Ascending aorta (tissue), 2 donors: ENCODE data around the gene VPS18. TPM values are rescaled to one million over a fixed set of nuclear protein-coding genes. Genes with fewer than 3 reads are reported as not detected.

ENCODE experiments used
- DNase-seq, 2 donors: peaks; one replicate each; pipeline ENCODE4 v3.0.0-alpha.2; 2019; ENCODE audit warnings: low spot score in 2 of 2
- H3K27ac ChIP-seq, 2 donors: fragments of 200-600 bp; sonication (generic); one replicate each; pipeline ENCODE4 v1.5.1; 2016 to 2017; ENCODE audit warnings: mild to moderate bottlenecking in 1 of 2
- H3K27me3 ChIP-seq: fragments of 200-600 bp; sonication (generic); one replicate; pipeline ENCODE4 v1.5.1; 2017
- H3K36me3 ChIP-seq, 2 donors: fragments of 200-600 bp; sonication (generic); one replicate each; pipeline ENCODE4 v1.5.1; 2016
- H3K4me1 ChIP-seq, 2 donors: fragments of 200-600 bp; sonication (generic); one replicate each; pipeline ENCODE4 v1.5.1; 2016 to 2017; ENCODE audit warnings: mild to moderate bottlenecking in 1 of 2
- H3K4me3 ChIP-seq, 2 donors: fragments of 200-600 bp; sonication (generic); one replicate each; pipeline ENCODE4 v1.5.1; 2016 to 2017; ENCODE audit warnings: mild to moderate bottlenecking in 1 of 2
- H3K9me3 ChIP-seq, 2 donors: fragments of 200-600 bp; sonication (generic); one replicate each; pipeline ENCODE4 v1.5.1; 2016
- CTCF ChIP-seq, 3 experiments: fragments of 200-600 bp in 2 of 3; fragments of 450-650 bp in 1 of 3; sonication (generic) in 2 of 3; IDR thresholded peaks; one replicate each; pipeline ENCODE4 v1.5.1; 2016 to 2019; ENCODE audit warnings: antibody characterized with exemption in 3 of 3, mild to moderate bottlenecking in 1 of 3, moderate library complexity in 1 of 3
- intact Hi-C: fragments of 100-400 bp; cut with DNase I; formaldehyde crosslinking; loops from one replicate; pipeline ENCODE4 v1.15.1; 2023
- total RNA-seq: library from RNA; depleted of rRNA; stranded (reverse); fragments of >200 nt; gene quantifications from one replicate; pipeline ENCODE4 v1.1.0, GENCODE V29; 2016

VPS18 gene
- total RNA-seq, 1 donor from 2014 or later, result 51.8 TPM

- no peak for TF ChIP-seq CTCF (IDR thresholded peaks at IDR 0.05)
- H3K27ac ChIP-seq, result peak overlapping the region in 1 of 2 donors; percentile 3
- H3K9me3 ChIP-seq, result no peaks in the 10 kb centered on the region
Measured at GRCh38 chr15:40936709-40937666, 42.7 kb downstream of the VPS18 start.

GRCh38 chr15:40937762-40938535, 43.7 kb downstream of the VPS18 start:
- Histone ChIP-seq H3K4me1 (peaks cover 0 to 17% of the 10 kb centered on the region in 2 donors), H3K27me3 (no peaks in the 10 kb centered on the region), H3K4me3 (no peak overlapping the region), H3K36me3 (no peaks in the 10 kb centered on the region), H3K9me3 (no peaks in the 10 kb centered on the region), H3K27ac (no peak overlapping the region)
- no peak for DNase-seq
- no peak for TF ChIP-seq CTCF (IDR thresholded peaks at IDR 0.05)
- intact Hi-C loops, result no loop called here

More at GRCh38 chr15:40936709-40937666, 42.7 kb downstream of the VPS18 start:
- H3K36me3 ChIP-seq, result no peaks in the 10 kb centered on the region
- H3K4me3 ChIP-seq, result no peak overlapping the region
- no peak for DNase-seq
- H3K27me3 ChIP-seq, result no peaks in the 10 kb centered on the region
- intact Hi-C loops, result no loop called here
- peaks cover 0 to 11% of the 10 kb centered on the region in 2 donors for H3K4me1 ChIP-seq

GRCh38 chr15:40938536-40938870, 44.3 kb downstream of the VPS18 start:
- H3K27ac ChIP-seq, result no peak overlapping the region
- intact Hi-C loops, result no loop called here

GRCh38 chr15:40940296-40940801, 46.1 kb downstream of the VPS18 start:
- no peak for TF ChIP-seq CTCF (IDR thresholded peaks at IDR 0.05)
- Histone ChIP-seq H3K4me1 (peaks cover 0 to 17% of the 10 kb centered on the region in 2 donors), H3K9me3 (no peaks in the 10 kb centered on the region), H3K27me3 (no peaks in the 10 kb centered on the region), H3K36me3 (no peaks in the 10 kb centered on the region), H3K27ac (peak overlapping the region; percentile 44 to 77), H3K4me3 (peak overlapping the region in 1 of 2 donors; percentile 29)
- DNase-seq, result no peak
- intact Hi-C loops, result loop anchor here (2.0 to 5.0 kb wide), 3 partner anchors 82 to 292 kb away; partner anchors contain the start of genes CHP1, EXD1 and INO80

More at GRCh38 chr15:40938536-40938870, 44.3 kb downstream of the VPS18 start:
- Histone ChIP-seq H3K4me1 (peaks cover 0 to 17% of the 10 kb centered on the region in 2 donors), H3K9me3 (no peaks in the 10 kb centered on the region), H3K4me3 (no peak overlapping the region), H3K36me3 (no peaks in the 10 kb centered on the region), H3K27me3 (no peaks in the 10 kb centered on the region)
- DNase-seq, result no peak
- TF ChIP-seq CTCF (IDR thresholded peaks at IDR 0.05), result no peak

- Histone ChIP-seq H3K4me1 (peaks cover 0 to 17% of the 10 kb centered on the region in 2 donors), H3K27ac (peak overlapping the region; percentile 77 to 88), H3K27me3 (no peaks in the 10 kb centered on the region), H3K4me3 (peak overlapping the region; percentile 69 to 70), H3K36me3 (no peaks in the 10 kb centered on the region), H3K9me3 (no peaks in the 10 kb centered on the region)
- no peak for TF ChIP-seq CTCF (IDR thresholded peaks at IDR 0.05)
- DNase-seq, result no peak
- intact Hi-C loops, result loop anchor here (1.0 to 5.0 kb wide), 4 partner anchors 35 to 291 kb away; partner anchors contain the start of genes CHP1, EXD1 and INO80
Measured at GRCh38 chr15:40941068-40941527, 46.8 kb downstream of the VPS18 start.
